GM12892 (cell line): ENCODE measurements around the gene TDRD15.

Experiments
- POLR2A ChIP-seq: IDR thresholded peaks from 2 replicates; pipeline ENCODE4 v1.6.1; 2011; ENCODE audit warnings: low read depth, low read length, control low read depth
- TAF1 ChIP-seq: IDR thresholded peaks from 2 replicates; pipeline ENCODE4 v1.6.1; 2011; ENCODE audit warnings: low read depth, mild to moderate bottlenecking, control low read depth, low read length, borderline replicate concordance

DNA sequence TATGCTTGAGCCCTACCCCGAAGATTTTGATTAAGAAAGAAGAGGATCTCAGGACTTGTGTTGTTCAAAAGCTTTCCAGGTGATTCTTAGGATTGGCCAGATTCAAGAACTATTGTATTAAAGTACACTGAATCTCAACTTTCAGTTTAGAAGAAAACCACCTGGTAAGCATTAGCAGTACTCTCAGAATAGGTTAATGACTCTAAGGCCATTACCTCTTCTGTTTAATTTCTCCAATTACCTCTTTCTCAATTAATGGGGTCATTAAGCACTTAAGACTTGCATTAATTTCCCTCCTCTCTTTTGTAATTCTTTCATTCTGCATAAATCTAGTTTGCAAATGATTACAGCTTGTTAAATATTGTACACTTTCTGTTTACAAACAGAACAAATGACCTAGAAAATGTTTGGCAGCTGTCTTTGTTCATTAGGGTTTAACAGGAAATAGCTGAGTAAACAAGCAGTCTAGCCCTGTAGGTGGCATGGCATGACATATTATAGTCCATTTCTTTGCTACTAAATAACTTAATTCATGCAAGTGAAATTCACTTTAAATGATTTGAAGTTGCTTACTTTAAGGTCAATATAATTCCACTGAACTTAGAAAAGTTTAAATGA lies 20.4 kb upstream of the TDRD15 start:
- TF ChIP-seq TAF1: no peak
- TF ChIP-seq POLR2A: no peak
